IPS-NIHi7 (cell line): Measurements from ENCODE around the gene ACSL6.

Source experiments
- DNase-seq: peaks from one replicate; pipeline ENCODE4 v3.0.0; 2012; ENCODE audit warnings: mixed read lengths; ENCODE audit errors: extremely low spot score

Gene ACSL6

GRCh38 chr5:131999441-132000240, 11.8 kb downstream of the ACSL6 start:
- no peak for DNase-seq

GRCh38 chr5:131999041-131999440, 12.4 kb downstream of the ACSL6 start:
- DNase-seq: no peak

GRCh38 chr5:131998431-131999040, 12.9 kb downstream of the ACSL6 start:
- no peak for DNase-seq

- DNase-seq: no peak
These were observed 13.7 kb downstream of the ACSL6 start for GRCh38 chr5:131997727-131998117.

- no peak for DNase-seq
These were observed 14.3 kb downstream of the ACSL6 start for GRCh38 chr5:131997026-131997726.

GRCh38 chr5:131996210-131997025, 15.0 kb downstream of the ACSL6 start:
- DNase-seq: no peak

GRCh38 chr5:131994533-131995226, 16.8 kb downstream of the ACSL6 start:
- peak; percentile 44 for DNase-seq

GRCh38 chr5:131994090-131994489, 17.4 kb downstream of the ACSL6 start:
- no peak for DNase-seq

GRCh38 chr5:131993676-131994075, 17.8 kb downstream of the ACSL6 start:
- no peak for DNase-seq

GRCh38 chr5:131992370-131992769, 19.1 kb downstream of the ACSL6 start:
- no peak for DNase-seq

- DNase-seq: no peak
These were observed 19.7 kb downstream of the ACSL6 start for GRCh38 chr5:131991593-131992324.

- no peak for DNase-seq
These were observed 20.7 kb downstream of the ACSL6 start for GRCh38 chr5:131990716-131991115.

- no peak for DNase-seq
These were observed 22.9 kb downstream of the ACSL6 start for GRCh38 chr5:131988601-131989000.

- no peak for DNase-seq
These were observed 24.2 kb downstream of the ACSL6 start for GRCh38 chr5:131987251-131987650.

GRCh38 chr5:131986161-131986912, 25.1 kb downstream of the ACSL6 start:
- DNase-seq: no peak

- no peak for DNase-seq
These were observed 26.3 kb downstream of the ACSL6 start for GRCh38 chr5:131984956-131985665.

GRCh38 chr5:131983244-131983771, 28.1 kb downstream of the ACSL6 start:
- no peak for DNase-seq

GRCh38 chr5:131981516-131981915, 29.9 kb downstream of the ACSL6 start:
- no peak for DNase-seq

- no peak for DNase-seq
These were observed 30.8 kb downstream of the ACSL6 start for GRCh38 chr5:131980696-131981095.
